SK-N-SH treated with all-trans-retinoic acid at 6 μM for 48 hours (cell line): ENCODE results near the gene HCFC1R1.

Source experiments
- ATAC-seq: fragments of 200-7000 bp; cut with Tn5 transposase; 3 replicates; pipeline ENCODE4 v1.9.1; 2020; ENCODE audit warnings: mild to moderate bottlenecking, moderate library complexity
- ARNTL ChIP-seq: fragments of 450-650 bp; formaldehyde crosslinking; IDR thresholded peaks from 2 replicates; pipeline ENCODE4 v1.5.0; 2020; ENCODE audit warnings: low read depth, mild to moderate bottlenecking, moderate library complexity, borderline replicate concordance
- BACH2 ChIP-seq: fragments of 250-450 bp; sonication (Bioruptor Pico); IDR thresholded peaks from 2 replicates; pipeline ENCODE4 v1.9.0; 2021; ENCODE audit warnings: mild to moderate bottlenecking, borderline replicate concordance
- CSDC2 ChIP-seq: fragments of 250-450 bp; sonication (Bioruptor Pico); IDR thresholded peaks from 2 replicates; pipeline ENCODE4 v1.5.0; 2020; ENCODE audit warnings: mild to moderate bottlenecking, moderate library complexity
- ESRRG ChIP-seq: fragments of 250-450 bp; sonication (Bioruptor Pico); IDR thresholded peaks from 2 replicates; pipeline ENCODE4 v1.6.1; 2021; ENCODE audit warnings: mild to moderate bottlenecking
- GLIS3 ChIP-seq: fragments of 250-450 bp; sonication (Bioruptor Pico); IDR thresholded peaks from 2 replicates; pipeline ENCODE4 v1.5.0; 2020; ENCODE audit warnings: mild to moderate bottlenecking, moderate library complexity
- ISL1 ChIP-seq: fragments of 250-450 bp; sonication (Bioruptor Pico); IDR thresholded peaks from 2 replicates; pipeline ENCODE4 v2.1.2; 2022; ENCODE audit warnings: mild to moderate bottlenecking, moderate library complexity
- OSR1 ChIP-seq: fragments of 250-450 bp; sonication (Bioruptor Pico); IDR thresholded peaks from 2 replicates; pipeline ENCODE4 v1.8.0; 2022; ENCODE audit warnings: moderate library complexity, mild to moderate bottlenecking, inconsistent platforms
- PATZ1 ChIP-seq: fragments of 250-450 bp; sonication (Bioruptor Pico); IDR thresholded peaks from 2 replicates; pipeline ENCODE4 v1.8.0; 2020; ENCODE audit warnings: mild to moderate bottlenecking, moderate library complexity, borderline replicate concordance
- PPARA ChIP-seq: fragments of 250-450 bp; sonication (Bioruptor Pico); IDR thresholded peaks from 2 replicates; pipeline ENCODE4 v1.5.0; 2020; ENCODE audit warnings: mild to moderate bottlenecking, borderline replicate concordance
- RARB ChIP-seq: fragments of 250-450 bp; sonication (Bioruptor Pico); IDR thresholded peaks from 2 replicates; pipeline ENCODE4 v1.8.0; 2021; ENCODE audit warnings: mild to moderate bottlenecking, moderate library complexity
- SNAI2 ChIP-seq: fragments of 250-450 bp; sonication (Bioruptor Pico); IDR thresholded peaks from 2 replicates; pipeline ENCODE4 v1.5.0; 2020; ENCODE audit warnings: mild to moderate bottlenecking, moderate library complexity
- TCF4 ChIP-seq: fragments of 250-450 bp; sonication (Bioruptor Pico); IDR thresholded peaks from 2 replicates; pipeline ENCODE4 v1.8.0; 2021; ENCODE audit warnings: mild to moderate bottlenecking, moderate library complexity, borderline replicate concordance
- TOX ChIP-seq: fragments of 250-450 bp; sonication (Bioruptor Pico); IDR thresholded peaks from 2 replicates; pipeline ENCODE4 v1.8.0; 2021; ENCODE audit warnings: mild to moderate bottlenecking, moderate library complexity, borderline replicate concordance
- ZC3H10 ChIP-seq: fragments of 250-450 bp; sonication (Bioruptor Pico); IDR thresholded peaks from 2 replicates; pipeline ENCODE4 v1.5.1; 2021; ENCODE audit warnings: mild to moderate bottlenecking, moderate library complexity
- ZFP3 ChIP-seq: fragments of 250-450 bp; sonication (Bioruptor Pico); IDR thresholded peaks from 2 replicates; pipeline ENCODE4 v1.5.0; 2020; ENCODE audit warnings: mild to moderate bottlenecking, moderate library complexity
- ZFP30 ChIP-seq: fragments of 450-650 bp; formaldehyde crosslinking; IDR thresholded peaks from 2 replicates; pipeline ENCODE4 v1.5.0; 2022; ENCODE audit warnings: mild to moderate bottlenecking, moderate library complexity
- ZNF565 ChIP-seq: fragments of 450-650 bp; formaldehyde crosslinking; conservative IDR thresholded peaks from 2 replicates; pipeline ENCODE4 v1.5.0; 2020; ENCODE audit warnings: low read depth, mild to moderate bottlenecking, moderate library complexity
- ZNF70 ChIP-seq: fragments of 450-650 bp; formaldehyde crosslinking; IDR thresholded peaks from 2 replicates; pipeline ENCODE4 v1.5.0; 2020; ENCODE audit warnings: mild to moderate bottlenecking, moderate library complexity
- ZNF8 ChIP-seq: fragments of 450-650 bp; formaldehyde crosslinking; IDR thresholded peaks from 2 replicates; pipeline ENCODE4 v1.5.0; 2020; ENCODE audit warnings: mild to moderate bottlenecking, moderate library complexity
- TF ChIP-seq, protein P1 (sequence below): fragments of 250-450 bp; sonication (Bioruptor Pico); IDR thresholded peaks from 2 replicates; pipeline ENCODE4 v1.5.1; 2021; ENCODE audit warnings: mild to moderate bottlenecking, moderate library complexity
- TF ChIP-seq, protein P2 (sequence below): fragments of 250-450 bp; sonication (Bioruptor Pico); IDR thresholded peaks from 2 replicates; pipeline ENCODE4 v1.5.0; 2020; ENCODE audit warnings: mild to moderate bottlenecking, moderate library complexity
- TF ChIP-seq, protein P3 (sequence below): fragments of 250-450 bp; sonication (Bioruptor Pico); IDR thresholded peaks from 2 replicates; pipeline ENCODE4 v1.5.1; 2020; ENCODE audit warnings: low read depth, mild to moderate bottlenecking, moderate library complexity

Gene HCFC1R1

DNA sequence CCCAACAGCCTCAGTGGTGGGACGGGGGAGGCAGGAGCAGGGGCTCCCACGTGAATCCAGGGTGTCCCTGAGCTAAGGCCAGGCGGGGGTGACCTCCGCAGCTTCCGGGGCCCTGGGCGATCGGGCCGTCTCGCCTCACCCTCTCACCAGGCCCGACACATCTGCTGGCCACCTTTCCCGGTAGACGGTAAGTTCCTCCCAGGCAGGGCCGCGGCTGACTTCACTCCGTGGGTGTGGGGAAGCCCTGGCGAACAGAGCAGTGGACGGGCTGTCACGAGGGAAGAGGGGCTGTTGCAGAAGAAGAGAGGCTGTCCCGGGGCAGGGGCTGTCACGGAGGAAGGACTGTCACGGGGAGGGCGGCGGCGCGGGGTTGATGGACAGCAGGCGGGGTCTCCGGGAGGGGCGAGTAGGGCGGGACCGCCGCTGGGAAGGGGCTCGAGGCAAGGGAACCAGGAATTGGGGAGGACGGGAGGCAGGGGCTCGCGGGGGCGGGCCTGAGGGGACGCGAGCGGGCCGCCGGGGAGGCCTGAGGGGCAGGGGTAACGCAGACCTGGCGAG is 44.0 kb downstream of the HCFC1R1 start:
- ATAC-seq: peak; percentile 6
- TF ChIP-seq ARNTL (no peak), CSDC2 (CRISPR knock-in tag) (no peak), ZNF8 (no peak), ZNF70 (no peak), OSR1 (CRISPR knock-in tag) (no peak), ZNF565 (CRISPR knock-in tag) (no peak), ESRRG (no peak), PATZ1 (CRISPR knock-in tag) (no peak), RARB (CRISPR knock-in tag) (no peak), ZFP3 (CRISPR knock-in tag) (no peak)
- TF ChIP-seq, protein P1, sequence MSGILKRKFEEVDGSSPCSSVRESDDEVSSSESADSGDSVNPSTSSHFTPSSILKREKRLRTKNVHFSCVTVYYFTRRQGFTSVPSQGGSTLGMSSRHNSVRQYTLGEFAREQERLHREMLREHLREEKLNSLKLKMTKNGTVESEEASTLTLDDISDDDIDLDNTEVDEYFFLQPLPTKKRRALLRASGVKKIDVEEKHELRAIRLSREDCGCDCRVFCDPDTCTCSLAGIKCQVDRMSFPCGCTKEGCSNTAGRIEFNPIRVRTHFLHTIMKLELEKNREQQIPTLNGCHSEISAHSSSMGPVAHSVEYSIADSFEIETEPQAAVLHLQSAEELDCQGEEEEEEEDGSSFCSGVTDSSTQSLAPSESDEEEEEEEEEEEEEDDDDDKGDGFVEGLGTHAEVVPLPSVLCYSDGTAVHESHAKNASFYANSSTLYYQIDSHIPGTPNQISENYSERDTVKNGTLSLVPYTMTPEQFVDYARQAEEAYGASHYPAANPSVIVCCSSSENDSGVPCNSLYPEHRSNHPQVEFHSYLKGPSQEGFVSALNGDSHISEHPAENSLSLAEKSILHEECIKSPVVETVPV: no peak

GRCh38 chr16:2977440-2977839 is 46.3 kb downstream of the HCFC1R1 start:
- TF ChIP-seq ZNF8 (no peak), ARNTL (no peak), OSR1 (CRISPR knock-in tag) (no peak), PATZ1 (CRISPR knock-in tag) (no peak), SNAI2 (CRISPR knock-in tag) (no peak), BACH2 (CRISPR knock-in tag) (no peak), ZFP30 (no peak), ZC3H10 (CRISPR knock-in tag) (no peak), TOX (CRISPR knock-in tag) (no peak), PPARA (CRISPR knock-in tag) (no peak), TCF4 (CRISPR knock-in tag) (no peak), ESRRG (no peak), CSDC2 (CRISPR knock-in tag) (no peak), ISL1 (CRISPR knock-in tag) (no peak), ZNF70 (no peak), ZNF565 (CRISPR knock-in tag) (no peak), GLIS3 (no peak)
- TF ChIP-seq, protein P2, sequence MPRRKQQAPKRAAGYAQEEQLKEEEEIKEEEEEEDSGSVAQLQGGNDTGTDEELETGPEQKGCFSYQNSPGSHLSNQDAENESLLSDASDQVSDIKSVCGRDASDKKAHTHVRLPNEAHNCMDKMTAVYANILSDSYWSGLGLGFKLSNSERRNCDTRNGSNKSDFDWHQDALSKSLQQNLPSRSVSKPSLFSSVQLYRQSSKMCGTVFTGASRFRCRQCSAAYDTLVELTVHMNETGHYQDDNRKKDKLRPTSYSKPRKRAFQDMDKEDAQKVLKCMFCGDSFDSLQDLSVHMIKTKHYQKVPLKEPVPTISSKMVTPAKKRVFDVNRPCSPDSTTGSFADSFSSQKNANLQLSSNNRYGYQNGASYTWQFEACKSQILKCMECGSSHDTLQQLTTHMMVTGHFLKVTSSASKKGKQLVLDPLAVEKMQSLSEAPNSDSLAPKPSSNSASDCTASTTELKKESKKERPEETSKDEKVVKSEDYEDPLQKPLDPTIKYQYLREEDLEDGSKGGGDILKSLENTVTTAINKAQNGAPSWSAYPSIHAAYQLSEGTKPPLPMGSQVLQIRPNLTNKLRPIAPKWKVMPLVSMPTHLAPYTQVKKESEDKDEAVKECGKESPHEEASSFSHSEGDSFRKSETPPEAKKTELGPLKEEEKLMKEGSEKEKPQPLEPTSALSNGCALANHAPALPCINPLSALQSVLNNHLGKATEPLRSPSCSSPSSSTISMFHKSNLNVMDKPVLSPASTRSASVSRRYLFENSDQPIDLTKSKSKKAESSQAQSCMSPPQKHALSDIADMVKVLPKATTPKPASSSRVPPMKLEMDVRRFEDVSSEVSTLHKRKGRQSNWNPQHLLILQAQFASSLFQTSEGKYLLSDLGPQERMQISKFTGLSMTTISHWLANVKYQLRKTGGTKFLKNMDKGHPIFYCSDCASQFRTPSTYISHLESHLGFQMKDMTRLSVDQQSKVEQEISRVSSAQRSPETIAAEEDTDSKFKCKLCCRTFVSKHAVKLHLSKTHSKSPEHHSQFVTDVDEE (CRISPR knock-in tag): no peak
- TF ChIP-seq, protein P1: no peak
- TF ChIP-seq, protein P3, sequence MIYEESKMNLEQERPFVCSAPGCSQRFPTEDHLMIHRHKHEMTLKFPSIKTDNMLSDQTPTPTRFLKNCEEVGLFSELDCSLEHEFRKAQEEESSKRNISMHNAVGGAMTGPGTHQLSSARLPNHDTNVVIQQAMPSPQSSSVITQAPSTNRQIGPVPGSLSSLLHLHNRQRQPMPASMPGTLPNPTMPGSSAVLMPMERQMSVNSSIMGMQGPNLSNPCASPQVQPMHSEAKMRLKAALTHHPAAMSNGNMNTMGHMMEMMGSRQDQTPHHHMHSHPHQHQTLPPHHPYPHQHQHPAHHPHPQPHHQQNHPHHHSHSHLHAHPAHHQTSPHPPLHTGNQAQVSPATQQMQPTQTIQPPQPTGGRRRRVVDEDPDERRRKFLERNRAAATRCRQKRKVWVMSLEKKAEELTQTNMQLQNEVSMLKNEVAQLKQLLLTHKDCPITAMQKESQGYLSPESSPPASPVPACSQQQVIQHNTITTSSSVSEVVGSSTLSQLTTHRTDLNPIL: no peak
- ATAC-seq: no peak
